Chondrocyte (in vitro differentiated cells): Measurements from ENCODE around the gene USP43. TPM values are rescaled to one million over a fixed set of nuclear protein-coding genes. Genes with fewer than 3 reads are reported as not detected.

ENCODE experiments used
- DNase-seq: peaks from one replicate; pipeline ENCODE4 v3.0.0; 2021; ENCODE audit warnings: mixed read lengths, low spot score
- H3K27ac Mint-ChIP-seq: one replicate; pipeline ENCODE4 v1.8.0; 2021; ENCODE audit warnings: mild to moderate bottlenecking, moderate library complexity, mixed read lengths; ENCODE audit not compliant: unreplicated experiment
- H3K27me3 Mint-ChIP-seq: 2 replicates; pipeline ENCODE4 v1.8.0; 2021; ENCODE audit warnings: low read depth, mixed read lengths
- H3K36me3 Mint-ChIP-seq: 2 replicates; pipeline ENCODE4 v1.8.0; 2021; ENCODE audit warnings: low read depth, mixed read lengths
- H3K4me1 Mint-ChIP-seq: 2 replicates; pipeline ENCODE4 v1.8.0; 2021; ENCODE audit warnings: low read depth, mild to moderate bottlenecking, mixed read lengths
- H3K4me3 Mint-ChIP-seq: one replicate; pipeline ENCODE4 v1.8.0; 2021; ENCODE audit warnings: mild to moderate bottlenecking, moderate library complexity, mixed read lengths; ENCODE audit not compliant: unreplicated experiment
- H3K9me3 Mint-ChIP-seq: 2 replicates; pipeline ENCODE4 v1.8.0; 2021; ENCODE audit warnings: low read depth, mixed read lengths
- CTCF ChIP-seq: fragments of 200-600 bp; sonication (generic); IDR thresholded peaks from 2 replicates; pipeline ENCODE4 v1.5.0; 2021; ENCODE audit warnings: antibody characterized with exemption, mild to moderate bottlenecking, moderate library complexity
- total RNA-seq: library from RNA; stranded (reverse); gene quantifications from 3 replicates; pipeline ENCODE4 v1.2.1, GENCODE V29; 2021

The USP43 gene
- total RNA-seq, 1 donor from 2014 or later = 2.7 TPM

DNA sequence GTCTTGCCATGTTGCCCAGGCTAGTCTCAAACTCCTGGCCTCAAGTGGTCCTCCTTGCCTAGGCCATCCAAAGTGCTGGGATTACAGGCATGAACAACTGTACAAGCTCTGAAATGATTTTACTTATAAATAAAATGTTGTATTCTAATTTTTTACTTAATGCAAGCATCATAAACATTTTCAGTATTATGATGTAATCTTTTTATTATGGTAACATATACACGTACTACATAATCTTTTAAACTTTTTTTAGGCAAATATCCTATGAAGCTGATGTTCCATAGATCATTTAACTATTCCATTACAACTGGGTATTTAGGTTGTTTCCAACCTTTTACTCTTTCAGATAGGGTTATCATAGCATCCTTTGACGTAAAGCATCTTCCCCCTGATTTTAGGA is 33.8 kb upstream of the USP43 start:
- TF ChIP-seq CTCF = no peak
- no peaks in the 10 kb centered on the region for H3K36me3 Mint-ChIP-seq
- no peaks in the 10 kb centered on the region for H3K4me1 Mint-ChIP-seq
- H3K9me3 Mint-ChIP-seq = peaks cover 6% of the 10 kb centered on the region
- DNase-seq = no peak
- H3K27me3 Mint-ChIP-seq = peaks cover 26% of the 10 kb centered on the region
- no peak overlapping the region for H3K27ac Mint-ChIP-seq
- H3K4me3 Mint-ChIP-seq = no peak overlapping the region

DNA sequence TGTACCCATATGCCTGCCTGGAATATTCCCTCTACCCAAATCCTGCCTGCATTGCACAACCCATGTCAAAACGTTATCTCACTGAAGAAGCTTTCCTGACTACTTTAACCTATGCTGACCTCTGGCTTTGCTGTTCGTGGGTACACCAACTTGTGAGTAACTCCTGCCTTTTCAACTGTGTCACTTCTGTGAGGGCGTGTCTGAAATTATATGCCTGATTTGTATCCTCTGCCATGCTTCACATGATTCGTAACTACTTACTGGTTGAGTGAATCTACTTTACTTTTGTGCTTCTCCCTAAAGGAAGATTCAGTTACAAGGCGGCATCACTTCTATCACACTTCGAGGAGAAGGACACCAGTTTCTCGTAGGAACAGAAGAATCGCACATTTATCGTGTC is 33.3 kb upstream of the USP43 start:
- no peak for TF ChIP-seq CTCF
- H3K27ac Mint-ChIP-seq = no peak overlapping the region

GRCh38 chr17:9615486-9615885 is 29.8 kb upstream of the USP43 start:
- Mint-ChIP-seq H3K27ac (no peak overlapping the region), H3K27me3 (peaks cover 15% of the 10 kb centered on the region), H3K4me3 (no peak overlapping the region), H3K9me3 (no peaks in the 10 kb centered on the region), H3K36me3 (no peaks in the 10 kb centered on the region), H3K4me1 (no peaks in the 10 kb centered on the region)
- no peak for TF ChIP-seq CTCF
- DNase-seq = no peak

More for the DNA sequence above, 33.3 kb upstream of the USP43 start:
- Mint-ChIP-seq H3K27me3 (peaks cover 26% of the 10 kb centered on the region), H3K9me3 (peaks cover 6% of the 10 kb centered on the region), H3K4me3 (no peak overlapping the region), H3K4me1 (no peaks in the 10 kb centered on the region), H3K36me3 (no peaks in the 10 kb centered on the region)
- no peak for DNase-seq

DNA sequence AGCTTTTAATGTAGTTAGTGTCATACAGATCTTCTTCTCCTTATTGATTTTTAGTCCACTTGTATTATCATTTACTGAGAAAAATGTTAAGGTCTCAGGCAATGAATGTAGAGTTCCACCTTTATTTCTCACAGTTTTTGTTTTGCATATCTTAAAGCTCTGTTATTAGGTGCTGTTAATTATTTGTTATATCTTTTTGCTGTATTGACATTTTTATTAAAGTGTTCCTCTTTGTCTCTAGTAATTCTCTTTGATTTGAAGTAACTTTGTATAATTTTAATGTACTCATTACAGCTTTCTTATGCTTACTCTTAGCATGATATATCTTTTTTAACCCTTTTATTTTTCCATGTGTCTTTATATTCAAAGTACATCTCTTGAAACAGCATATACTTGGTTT is 22.4 kb upstream of the USP43 start:
- Mint-ChIP-seq H3K4me1 (no peaks in the 10 kb centered on the region), H3K4me3 (no peak overlapping the region), H3K36me3 (peaks cover 4% of the 10 kb centered on the region), H3K27me3 (peaks cover 4% of the 10 kb centered on the region), H3K27ac (no peak overlapping the region), H3K9me3 (peaks cover 32% of the 10 kb centered on the region)
- no peak for TF ChIP-seq CTCF
- no peak for DNase-seq

DNA sequence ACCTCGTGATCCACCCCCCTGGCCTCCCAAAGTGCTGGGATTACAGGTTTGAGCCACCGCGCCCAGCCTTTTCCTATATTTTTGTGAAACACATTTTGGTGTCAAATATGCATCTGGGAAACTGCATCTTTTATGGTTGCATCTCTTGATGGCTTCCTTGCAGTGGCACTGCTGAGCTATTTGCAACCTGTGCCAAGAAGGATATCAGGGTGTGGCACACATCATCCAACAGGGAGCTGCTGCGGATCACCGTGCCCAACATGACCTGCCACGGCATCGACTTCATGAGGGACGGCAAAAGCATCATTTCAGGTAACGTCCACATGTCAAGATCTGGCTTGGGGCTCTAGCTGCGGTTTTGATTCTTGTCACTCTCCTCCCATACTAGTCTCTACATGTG is 16.8 kb upstream of the USP43 start:
- Mint-ChIP-seq H3K27me3 (peaks cover 17% of the 10 kb centered on the region), H3K9me3 (peaks cover 17% of the 10 kb centered on the region), H3K27ac (no peak overlapping the region), H3K4me3 (no peak overlapping the region), H3K4me1 (no peaks in the 10 kb centered on the region), H3K36me3 (peaks cover 3% of the 10 kb centered on the region)
- no peak for DNase-seq
- TF ChIP-seq CTCF = no peak
